ENCODE results near the gene DHX38.

The DHX38 gene

DNA sequence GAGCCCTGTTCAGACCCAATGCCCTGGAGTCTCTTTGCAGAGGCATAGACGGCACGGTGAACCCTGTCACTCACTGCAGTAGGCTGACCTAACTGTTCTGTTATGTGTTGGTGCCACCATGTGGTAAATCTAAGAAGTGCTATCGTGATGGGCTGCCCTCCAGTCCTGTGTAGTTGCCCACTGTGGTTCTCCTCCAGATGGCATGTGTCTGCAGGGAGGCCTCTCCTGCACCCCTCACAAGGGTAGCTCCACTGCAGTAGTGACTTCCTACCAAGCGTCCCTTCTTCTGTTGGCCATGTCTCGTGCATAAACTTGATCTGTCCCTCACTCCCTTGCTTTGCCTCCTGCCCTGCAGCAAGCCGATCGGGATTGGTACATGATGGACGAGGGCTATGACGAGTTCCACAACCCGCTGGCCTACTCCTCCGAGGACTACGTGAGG lies 5.8 kb downstream of the DHX38 start:
- H3K27me3 ChIP-seq (replicated peaks in 2 of 5; ENCODE audit: control insufficient read depth in 4 of 5, insufficient read depth in 5 of 5, low read length in 4 of 5), result no peaks in the 10 kb centered on the region
- no peak overlapping the region for H3K4me3 ChIP-seq (ENCODE audit: control insufficient read depth in 1 of 7, extremely low read depth in 1 of 7, insufficient read depth in 4 of 7, low read depth in 2 of 7, low read length in 6 of 7)
- no peaks in the 10 kb centered on the region for H3K9me3 ChIP-seq (ENCODE audit: control extremely low read depth in 1 of 5, control insufficient read depth in 4 of 5, insufficient read depth in 2 of 5, low read depth in 1 of 5, low read length in 4 of 5)
- H3K36me3 ChIP-seq (ENCODE audit: control insufficient read depth in 4 of 4, insufficient read depth in 4 of 4, low read length in 3 of 4), result peaks cover 27 to 85% (median 75%) of the 10 kb centered on the region in 4 experiments
- ChIA-PET CTCF (interaction anchor here (0.6 to 5.5 kb wide), 5 partner anchors 12 to 165 kb away, joined by 3 to 33 read pairs (median 3); partner anchors contain the start of gene HPR), POLR2A (no interaction called here)
- DNase-seq, result peak; percentile 67 to 84 (median 78)
- whole genome bisulfite sequencing (ENCODE audit: insufficient coverage), result 89% methylated on average over 10 of the region's 12 CpGs
- peaks cover 6 to 11% (median 7%) of the 10 kb centered on the region in 4 experiments for H3K4me1 ChIP-seq (ENCODE audit: control extremely low read depth in 1 of 4, control insufficient read depth in 4 of 4, insufficient read depth in 4 of 4, low read length in 3 of 4)
- no peak overlapping the region for H3K27ac ChIP-seq (ENCODE audit: insufficient read depth in 1 of 2, low read depth in 1 of 2, low read length in 2 of 2, poor library complexity in 1 of 2, severe bottlenecking in 2 of 2)

DNA sequence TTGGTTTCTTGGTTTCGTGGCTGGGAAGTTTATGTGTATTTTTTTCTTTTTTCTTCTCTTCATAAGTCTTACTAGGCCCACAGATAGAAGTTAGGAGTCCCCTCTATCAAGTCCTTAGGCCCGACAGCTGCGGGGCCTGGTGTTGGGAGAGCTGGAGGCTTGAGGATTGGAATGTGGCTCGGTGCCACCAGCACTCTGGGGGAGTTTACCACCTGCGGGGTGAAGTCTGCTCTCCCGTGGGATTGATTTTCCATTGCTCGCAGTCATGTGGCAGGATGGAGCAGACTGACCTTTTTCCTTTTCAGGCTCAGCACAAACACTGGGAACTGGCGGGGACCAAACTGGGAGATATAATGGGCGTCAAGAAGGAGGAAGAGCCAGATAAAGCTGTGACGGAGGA lies 7.5 kb downstream of the DHX38 start:
- ChIA-PET POLR2A (no interaction called here), CTCF (interaction anchor here (5.5 kb wide), 1 partner anchor 33 kb away, joined by 33 read pairs; no protein-coding TSS in a partner anchor)
- peaks cover 33 to 99% (median 88%) of the 10 kb centered on the region in 4 experiments for H3K36me3 ChIP-seq (ENCODE audit: control insufficient read depth in 4 of 4, insufficient read depth in 4 of 4, low read length in 3 of 4)
- H3K4me1 ChIP-seq (ENCODE audit: control extremely low read depth in 1 of 4, control insufficient read depth in 4 of 4, insufficient read depth in 4 of 4, low read length in 3 of 4), result no peaks in the 10 kb centered on the region
- H3K27ac ChIP-seq (ENCODE audit: insufficient read depth in 1 of 2, low read depth in 1 of 2, low read length in 2 of 2, poor library complexity in 1 of 2, severe bottlenecking in 2 of 2), result no peak overlapping the region
- WGBS (ENCODE audit: insufficient coverage), result 98% methylated on average over 7 of the region's 10 CpGs
- no peaks in the 10 kb centered on the region for H3K27me3 ChIP-seq (replicated peaks in 2 of 5; ENCODE audit: control insufficient read depth in 4 of 5, insufficient read depth in 5 of 5, low read length in 4 of 5)
- no peak overlapping the region for H3K4me3 ChIP-seq (ENCODE audit: control insufficient read depth in 1 of 7, extremely low read depth in 1 of 7, insufficient read depth in 4 of 7, low read depth in 2 of 7, low read length in 6 of 7)
- no peak for DNase-seq
- H3K9me3 ChIP-seq (ENCODE audit: control extremely low read depth in 1 of 5, control insufficient read depth in 4 of 5, insufficient read depth in 2 of 5, low read depth in 1 of 5, low read length in 4 of 5), result no peaks in the 10 kb centered on the region

DNA sequence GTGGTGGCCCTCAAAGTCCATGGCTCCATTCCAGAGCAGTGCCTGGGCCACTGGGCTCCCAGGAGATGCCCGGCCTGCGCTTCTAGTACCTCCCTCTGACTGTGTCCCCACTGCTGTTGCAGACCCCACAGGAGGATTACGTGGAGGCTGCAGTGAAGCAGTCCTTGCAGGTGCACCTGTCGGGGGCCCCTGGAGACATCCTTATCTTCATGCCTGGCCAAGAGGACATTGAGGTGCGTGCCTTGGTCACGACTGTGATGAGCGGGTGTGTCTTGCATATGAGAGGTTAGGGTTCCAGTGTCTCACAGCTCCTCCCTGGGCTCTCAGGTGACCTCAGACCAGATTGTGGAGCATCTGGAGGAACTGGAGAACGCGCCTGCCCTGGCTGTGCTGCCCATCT lies 11.3 kb downstream of the DHX38 start:
- CTCF ChIA-PET, result interaction anchor here (1.0 kb wide), 1 partner anchor 10 kb away, joined by 3 read pairs; no protein-coding TSS in a partner anchor
- Histone ChIP-seq H3K4me1 (ENCODE audit: control extremely low read depth in 1 of 4, control insufficient read depth in 4 of 4, insufficient read depth in 4 of 4, low read length in 3 of 4) (no peaks in the 10 kb centered on the region), H3K27ac (ENCODE audit: insufficient read depth in 1 of 2, low read depth in 1 of 2, low read length in 2 of 2, poor library complexity in 1 of 2, severe bottlenecking in 2 of 2) (no peak overlapping the region), H3K4me3 (ENCODE audit: control insufficient read depth in 1 of 7, extremely low read depth in 1 of 7, insufficient read depth in 4 of 7, low read depth in 2 of 7, low read length in 6 of 7) (no peak overlapping the region), H3K9me3 (ENCODE audit: control extremely low read depth in 1 of 5, control insufficient read depth in 4 of 5, insufficient read depth in 2 of 5, low read depth in 1 of 5, low read length in 4 of 5) (no peaks in the 10 kb centered on the region), H3K36me3 (ENCODE audit: control insufficient read depth in 4 of 4, insufficient read depth in 4 of 4, low read length in 3 of 4) (peaks cover 38 to 99% (median 89%) of the 10 kb centered on the region in 4 experiments), H3K27me3 (replicated peaks in 2 of 5; ENCODE audit: control insufficient read depth in 4 of 5, insufficient read depth in 5 of 5, low read length in 4 of 5) (no peaks in the 10 kb centered on the region)
- WGBS (ENCODE audit: insufficient coverage), result 99% methylated on average over 7 of the region's 9 CpGs
- DNase-seq, result no peak
- POLR2A ChIA-PET, result no interaction called here

DNA sequence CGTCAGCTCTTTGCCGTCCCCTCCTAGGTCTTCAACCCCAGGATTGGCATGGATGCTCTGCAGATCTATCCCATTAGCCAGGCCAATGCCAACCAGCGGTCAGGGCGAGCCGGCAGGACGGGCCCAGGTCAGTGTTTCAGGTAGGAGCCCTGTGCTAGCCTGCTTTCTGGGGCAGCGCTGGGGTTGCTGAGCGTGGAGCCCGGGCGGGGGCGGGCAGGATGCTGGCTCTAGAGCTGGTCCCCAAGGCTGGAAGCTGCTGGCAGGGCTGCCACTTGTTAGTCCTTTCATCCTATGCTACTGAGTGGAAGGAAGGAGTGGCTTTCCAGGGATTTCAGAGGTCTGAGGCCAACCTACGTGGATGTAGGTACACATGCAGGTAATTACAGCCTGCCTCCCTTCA lies 12.3 kb downstream of the DHX38 start:
- peaks cover 39 to 99% (median 92%) of the 10 kb centered on the region in 4 experiments for H3K36me3 ChIP-seq (ENCODE audit: control insufficient read depth in 4 of 4, insufficient read depth in 4 of 4, low read length in 3 of 4)
- H3K4me1 ChIP-seq (ENCODE audit: control extremely low read depth in 1 of 4, control insufficient read depth in 4 of 4, insufficient read depth in 4 of 4, low read length in 3 of 4), result no peaks in the 10 kb centered on the region

DNA sequence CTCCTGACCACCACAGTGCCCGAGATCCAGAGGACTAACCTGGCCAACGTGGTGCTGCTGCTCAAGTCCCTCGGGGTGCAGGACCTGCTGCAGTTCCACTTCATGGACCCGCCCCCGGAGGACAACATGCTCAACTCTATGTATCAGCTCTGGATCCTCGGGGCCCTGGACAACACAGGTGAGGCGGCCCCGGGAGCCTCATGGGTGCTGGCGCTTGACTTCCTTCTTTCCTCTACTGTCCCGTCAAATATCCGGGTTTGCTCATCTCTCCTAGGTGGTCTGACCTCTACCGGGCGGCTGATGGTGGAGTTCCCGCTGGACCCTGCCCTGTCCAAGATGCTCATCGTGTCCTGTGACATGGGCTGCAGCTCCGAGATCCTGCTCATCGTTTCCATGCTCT lies 13.7 kb downstream of the DHX38 start:
- whole genome bisulfite sequencing (ENCODE audit: insufficient coverage), result 99% methylated on average over 17 of the region's 17 CpGs
- ChIA-PET CTCF (interaction anchor here (2.1 kb wide), 1 partner anchor 18 kb away, joined by 5 read pairs; no protein-coding TSS in a partner anchor), POLR2A (no interaction called here)
- no peak for DNase-seq
- Histone ChIP-seq H3K9me3 (ENCODE audit: control extremely low read depth in 1 of 5, control insufficient read depth in 4 of 5, insufficient read depth in 2 of 5, low read depth in 1 of 5, low read length in 4 of 5) (no peaks in the 10 kb centered on the region), H3K27me3 (replicated peaks in 2 of 5; ENCODE audit: control insufficient read depth in 4 of 5, insufficient read depth in 5 of 5, low read length in 4 of 5) (no peaks in the 10 kb centered on the region), H3K27ac (ENCODE audit: insufficient read depth in 1 of 2, low read depth in 1 of 2, low read length in 2 of 2, poor library complexity in 1 of 2, severe bottlenecking in 2 of 2) (no peak overlapping the region), H3K4me1 (ENCODE audit: control extremely low read depth in 1 of 4, control insufficient read depth in 4 of 4, insufficient read depth in 4 of 4, low read length in 3 of 4) (no peaks in the 10 kb centered on the region), H3K4me3 (ENCODE audit: control insufficient read depth in 1 of 7, extremely low read depth in 1 of 7, insufficient read depth in 4 of 7, low read depth in 2 of 7, low read length in 6 of 7) (no peak overlapping the region), H3K36me3 (ENCODE audit: control insufficient read depth in 4 of 4, insufficient read depth in 4 of 4, low read length in 3 of 4) (peaks cover 35 to 99% (median 92%) of the 10 kb centered on the region in 4 experiments)

More for the DNA sequence above, 12.3 kb downstream of the DHX38 start:
- WGBS (ENCODE audit: insufficient coverage), result 98% methylated on average over 12 of the region's 12 CpGs
- ChIA-PET CTCF (no interaction called here), POLR2A (no interaction called here)
- Histone ChIP-seq H3K27ac (ENCODE audit: insufficient read depth in 1 of 2, low read depth in 1 of 2, low read length in 2 of 2, poor library complexity in 1 of 2, severe bottlenecking in 2 of 2) (no peak overlapping the region), H3K27me3 (replicated peaks in 2 of 5; ENCODE audit: control insufficient read depth in 4 of 5, insufficient read depth in 5 of 5, low read length in 4 of 5) (no peaks in the 10 kb centered on the region), H3K4me3 (ENCODE audit: control insufficient read depth in 1 of 7, extremely low read depth in 1 of 7, insufficient read depth in 4 of 7, low read depth in 2 of 7, low read length in 6 of 7) (no peak overlapping the region), H3K9me3 (ENCODE audit: control extremely low read depth in 1 of 5, control insufficient read depth in 4 of 5, insufficient read depth in 2 of 5, low read depth in 1 of 5, low read length in 4 of 5) (no peaks in the 10 kb centered on the region)
- no peak for DNase-seq

DNA sequence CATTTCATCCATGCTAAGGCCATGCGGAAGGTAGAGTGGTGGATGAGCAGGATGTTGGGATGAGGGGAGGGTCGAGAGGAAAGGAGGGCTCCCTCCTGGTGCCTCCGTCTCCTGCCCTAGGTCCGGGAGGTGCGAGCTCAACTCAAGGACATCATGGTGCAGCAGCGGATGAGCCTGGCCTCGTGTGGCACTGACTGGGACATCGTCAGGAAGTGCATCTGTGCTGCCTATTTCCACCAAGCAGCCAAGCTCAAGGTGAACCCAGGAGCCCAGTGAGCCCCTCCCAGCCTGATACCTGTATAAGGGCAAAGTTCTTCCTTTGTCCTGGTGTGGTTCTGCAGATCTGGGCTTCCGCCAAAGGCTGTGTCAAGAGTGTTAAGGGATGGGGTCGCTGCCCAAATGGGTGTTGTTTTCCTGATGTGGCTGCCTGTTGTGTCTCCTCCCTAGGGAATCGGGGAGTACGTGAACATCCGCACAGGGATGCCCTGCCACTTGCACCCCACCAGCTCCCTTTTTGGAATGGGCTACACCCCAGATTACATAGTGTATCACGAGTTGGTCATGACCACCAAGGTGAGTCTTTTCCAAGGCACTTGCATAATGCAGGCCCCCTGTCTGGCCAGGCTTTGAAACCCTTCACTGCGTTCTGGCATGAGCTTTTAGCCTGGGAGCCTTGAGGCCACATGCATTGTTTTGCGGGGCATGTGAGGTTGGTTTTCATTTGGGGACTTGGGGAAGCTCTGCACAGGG lies 14.9 kb downstream of the DHX38 start:
- DNase-seq, result no peak
- H3K27me3 ChIP-seq (replicated peaks in 2 of 5; ENCODE audit: control insufficient read depth in 4 of 5, insufficient read depth in 5 of 5, low read length in 4 of 5), result no peaks in the 10 kb centered on the region
- whole genome bisulfite sequencing (ENCODE audit: insufficient coverage), result 98% methylated on average over 13 of the region's 16 CpGs
- no peak overlapping the region for H3K27ac ChIP-seq (ENCODE audit: insufficient read depth in 1 of 2, low read depth in 1 of 2, low read length in 2 of 2, poor library complexity in 1 of 2, severe bottlenecking in 2 of 2)
- H3K4me1 ChIP-seq (ENCODE audit: control extremely low read depth in 1 of 4, control insufficient read depth in 4 of 4, insufficient read depth in 4 of 4, low read length in 3 of 4), result no peaks in the 10 kb centered on the region
- ChIA-PET POLR2A (no interaction called here), CTCF (interaction anchor here (0.6 to 2.1 kb wide), 2 partner anchors 16 kb away, joined by 4 to 5 read pairs; no protein-coding TSS in a partner anchor)
- H3K36me3 ChIP-seq (ENCODE audit: control insufficient read depth in 4 of 4, insufficient read depth in 4 of 4, low read length in 3 of 4), result peaks cover 34 to 98% (median 87%) of the 10 kb centered on the region in 4 experiments
- H3K4me3 ChIP-seq (ENCODE audit: control insufficient read depth in 1 of 7, extremely low read depth in 1 of 7, insufficient read depth in 4 of 7, low read depth in 2 of 7, low read length in 6 of 7), result no peak overlapping the region
- H3K9me3 ChIP-seq (ENCODE audit: control extremely low read depth in 1 of 5, control insufficient read depth in 4 of 5, insufficient read depth in 2 of 5, low read depth in 1 of 5, low read length in 4 of 5), result no peaks in the 10 kb centered on the region

DNA sequence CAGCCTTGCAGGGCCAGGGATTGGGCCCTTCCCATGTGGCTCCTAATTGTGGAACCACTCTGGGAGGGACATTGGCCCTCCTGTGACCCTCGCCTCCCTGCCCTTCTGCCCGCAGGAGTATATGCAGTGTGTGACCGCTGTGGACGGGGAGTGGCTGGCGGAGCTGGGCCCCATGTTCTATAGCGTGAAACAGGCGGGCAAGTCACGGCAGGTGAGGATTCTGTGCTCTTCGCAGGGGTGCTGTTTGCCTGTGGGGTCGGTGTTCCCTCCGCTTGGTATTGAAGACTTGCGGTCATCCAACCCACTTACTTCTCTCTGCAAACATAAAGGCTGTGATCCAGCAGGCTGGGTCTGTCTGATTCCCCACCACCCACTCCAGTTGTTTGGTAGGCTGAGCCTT lies 15.7 kb downstream of the DHX38 start:
- ChIA-PET POLR2A (no interaction called here), CTCF (interaction anchor here (0.6 kb wide), 1 partner anchor 15 kb away, joined by 4 read pairs; no protein-coding TSS in a partner anchor)
- no peaks in the 10 kb centered on the region for H3K27me3 ChIP-seq (replicated peaks in 2 of 5; ENCODE audit: control insufficient read depth in 4 of 5, insufficient read depth in 5 of 5, low read length in 4 of 5)
- WGBS (ENCODE audit: insufficient coverage), result 97% methylated on average over 12 of the region's 12 CpGs
- no peak overlapping the region for H3K4me3 ChIP-seq (ENCODE audit: control insufficient read depth in 1 of 7, extremely low read depth in 1 of 7, insufficient read depth in 4 of 7, low read depth in 2 of 7, low read length in 6 of 7)
- H3K9me3 ChIP-seq (ENCODE audit: control extremely low read depth in 1 of 5, control insufficient read depth in 4 of 5, insufficient read depth in 2 of 5, low read depth in 1 of 5, low read length in 4 of 5), result no peaks in the 10 kb centered on the region
- no peak for DNase-seq
- no peaks in the 10 kb centered on the region for H3K4me1 ChIP-seq (ENCODE audit: control extremely low read depth in 1 of 4, control insufficient read depth in 4 of 4, insufficient read depth in 4 of 4, low read length in 3 of 4)
- H3K36me3 ChIP-seq (ENCODE audit: control insufficient read depth in 4 of 4, insufficient read depth in 4 of 4, low read length in 3 of 4), result peaks cover 31 to 95% (median 80%) of the 10 kb centered on the region in 4 experiments
- no peak overlapping the region for H3K27ac ChIP-seq (ENCODE audit: insufficient read depth in 1 of 2, low read depth in 1 of 2, low read length in 2 of 2, poor library complexity in 1 of 2, severe bottlenecking in 2 of 2)
